HepG2 (cell line): Measurements from ENCODE around the gene TF. TPM values are rescaled to one million over a fixed set of nuclear protein-coding genes. Genes with fewer than 3 reads are reported as not detected.

Experiments
- CC2D1A ChIP-seq: sonication (generic); formaldehyde crosslinking; IDR thresholded peaks from 2 replicates; pipeline ENCODE4 v1.8.1; 2023; ENCODE audit warnings: mild to moderate bottlenecking, missing genetic modification reagents
- CEBPB ChIP-seq: IDR thresholded peaks from 2 replicates; pipeline ENCODE4 v1.6.1; 2011; ENCODE audit warnings: low read depth, low read length, improper control_type of control experiment, borderline replicate concordance
- FOXC1 ChIP-seq: sonication (generic); formaldehyde crosslinking; IDR thresholded peaks from 2 replicates; pipeline ENCODE4 v1.8.0; 2022; ENCODE audit warnings: mild to moderate bottlenecking, missing genetic modification reagents, borderline replicate concordance
- GFI1 ChIP-seq: sonication (generic); formaldehyde crosslinking; IDR thresholded peaks from 2 replicates; pipeline ENCODE4 v1.5.0; 2020; ENCODE audit warnings: missing genetic modification reagents, mild to moderate bottlenecking, borderline replicate concordance
- MXI1 ChIP-seq: IDR thresholded peaks from 3 replicates; pipeline ENCODE4 v1.6.1; 2012; ENCODE audit warnings: low read depth, low read length, inconsistent platforms, borderline replicate concordance
- SSRP1 ChIP-seq: IDR thresholded peaks from 2 replicates; pipeline ENCODE4 v1.6.1; 2016; ENCODE audit warnings: control low read depth
- TRIM24 ChIP-seq: sonication (generic); formaldehyde crosslinking; IDR thresholded peaks from 2 replicates; pipeline ENCODE4 v1.8.0; 2022; ENCODE audit warnings: mild to moderate bottlenecking, missing genetic modification reagents
- ZNF101 ChIP-seq: sonication (generic); formaldehyde crosslinking; IDR thresholded peaks from 2 replicates; pipeline ENCODE4 v1.4.0; 2020; ENCODE audit warnings: mild to moderate bottlenecking, low read depth, missing genetic modification reagents, borderline replicate concordance
- ZNF230 ChIP-seq: sonication (generic); formaldehyde crosslinking; IDR thresholded peaks from 2 replicates; pipeline ENCODE4 v1.4.0; 2020; ENCODE audit warnings: mild to moderate bottlenecking, missing genetic modification reagents
- ZNF263 ChIP-seq: sonication (generic); formaldehyde crosslinking; IDR thresholded peaks from 2 replicates; pipeline ENCODE4 v1.4.0; 2020; ENCODE audit warnings: missing genetic modification reagents
- ZNF441 ChIP-seq: sonication (generic); formaldehyde crosslinking; IDR thresholded peaks from 2 replicates; pipeline ENCODE4 v1.7.0; 2021; ENCODE audit warnings: missing genetic modification reagents, borderline replicate concordance
- ZNF761 ChIP-seq: sonication (generic); formaldehyde crosslinking; conservative IDR thresholded peaks from 2 replicates; pipeline ENCODE4 v1.4.0; 2020; ENCODE audit warnings: mild to moderate bottlenecking, missing genetic modification reagents
- ZNF891 ChIP-seq: sonication (generic); formaldehyde crosslinking; IDR thresholded peaks from 2 replicates; pipeline ENCODE4 v1.5.0; 2020; ENCODE audit warnings: mild to moderate bottlenecking, missing genetic modification reagents
- polyA plus RNA-seq, 8 experiments: library from polyadenylated mRNA; depleted of rRNA in 3 of 8; stranded (reverse) in 7 of 8; unstranded in 1 of 8; fragments of >200 nt; fragmentation: Illumina TruSeq in 4 of 8; extraction: Trizol in 4 of 8; gene quantifications; 2 replicates each; pipeline versions ENCODE4 v1.2.1 to v1.2.3, GENCODE V29; 2011 to 2016; ENCODE audit warnings: low read depth in 4 of 8, missing spikeins in 1 of 8, mixed read lengths in 1 of 8; ENCODE audit not compliant: insufficient read depth in 1 of 8
- total RNA-seq, 5 experiments: library from RNA; depleted of rRNA; stranded (reverse); fragments of >200 nt; fragmentation: Illumina TruSeq; extraction: Trizol; gene quantifications; 2 replicates each; pipeline ENCODE4 v1.2.3, GENCODE V29; 2016; ENCODE audit warnings: low read depth in 1 of 5
- TF ChIP-seq, protein P1 (sequence below): sonication (generic); formaldehyde crosslinking; IDR thresholded peaks from 2 replicates; pipeline ENCODE4 v1.5.1; 2020; ENCODE audit warnings: missing genetic modification reagents, mild to moderate bottlenecking, borderline replicate concordance
- TF ChIP-seq, protein P2 (sequence below): sonication (generic); formaldehyde crosslinking; conservative IDR thresholded peaks from 2 replicates; pipeline ENCODE4 v1.8.1; 2023; ENCODE audit warnings: missing genetic modification reagents
- TF ChIP-seq, protein P3 (sequence below): sonication (generic); formaldehyde crosslinking; IDR thresholded peaks from 2 replicates; pipeline ENCODE4 v1.5.0; 2020; ENCODE audit warnings: mild to moderate bottlenecking, missing genetic modification reagents, borderline replicate concordance
- TF ChIP-seq, protein P4 (sequence below): sonication (generic); IDR thresholded peaks from 2 replicates; pipeline ENCODE4 v1.6.1; 2016; ENCODE audit warnings: low read depth, borderline replicate concordance

Gene TF
- total and polyA plus RNA-seq, 2 of the 13 experiments (the other 11 are each of a cell fraction or from before 2014, with no cell fraction given), result 10,074 to 11,821 TPM

DNA sequence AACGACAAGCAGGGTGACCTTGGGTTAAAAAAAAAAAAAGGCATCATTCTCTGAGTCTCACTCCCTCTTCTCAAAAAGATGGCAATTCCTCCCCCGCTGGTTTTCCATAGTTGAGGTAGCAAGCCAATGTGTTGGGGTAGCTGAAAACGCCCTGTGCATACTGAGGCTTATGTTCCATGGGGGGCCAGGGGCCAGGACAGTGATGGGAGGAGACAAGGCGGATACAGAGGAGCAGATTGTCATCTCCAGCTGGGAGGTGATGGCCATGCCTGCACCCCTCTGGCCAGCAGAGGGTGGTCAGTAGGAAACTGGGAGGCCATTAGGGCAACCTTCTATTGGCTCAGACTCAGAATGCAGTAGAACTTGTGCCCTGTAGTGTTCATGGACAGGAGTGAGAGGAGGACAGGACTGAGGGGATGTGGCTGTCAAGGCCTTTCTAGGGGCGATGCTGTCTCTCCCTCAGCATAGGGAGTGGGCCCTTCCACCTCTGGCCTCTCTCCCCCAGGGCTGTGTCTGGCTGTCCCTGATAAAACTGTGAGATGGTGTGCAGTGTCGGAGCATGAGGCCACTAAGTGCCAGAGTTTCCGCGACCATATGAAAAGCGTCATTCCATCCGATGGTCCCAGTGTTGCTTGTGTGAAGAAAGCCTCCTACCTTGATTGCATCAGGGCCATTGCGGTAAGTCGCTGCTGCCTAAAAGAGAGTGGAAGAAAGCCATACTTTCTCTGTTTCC is 1.9 kb downstream of the TF start (continued):
- TF ChIP-seq, protein P1, sequence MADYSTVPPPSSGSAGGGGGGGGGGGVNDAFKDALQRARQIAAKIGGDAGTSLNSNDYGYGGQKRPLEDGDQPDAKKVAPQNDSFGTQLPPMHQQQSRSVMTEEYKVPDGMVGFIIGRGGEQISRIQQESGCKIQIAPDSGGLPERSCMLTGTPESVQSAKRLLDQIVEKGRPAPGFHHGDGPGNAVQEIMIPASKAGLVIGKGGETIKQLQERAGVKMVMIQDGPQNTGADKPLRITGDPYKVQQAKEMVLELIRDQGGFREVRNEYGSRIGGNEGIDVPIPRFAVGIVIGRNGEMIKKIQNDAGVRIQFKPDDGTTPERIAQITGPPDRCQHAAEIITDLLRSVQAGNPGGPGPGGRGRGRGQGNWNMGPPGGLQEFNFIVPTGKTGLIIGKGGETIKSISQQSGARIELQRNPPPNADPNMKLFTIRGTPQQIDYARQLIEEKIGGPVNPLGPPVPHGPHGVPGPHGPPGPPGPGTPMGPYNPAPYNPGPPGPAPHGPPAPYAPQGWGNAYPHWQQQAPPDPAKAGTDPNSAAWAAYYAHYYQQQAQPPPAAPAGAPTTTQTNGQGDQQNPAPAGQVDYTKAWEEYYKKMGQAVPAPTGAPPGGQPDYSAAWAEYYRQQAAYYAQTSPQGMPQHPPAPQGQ (CRISPR knock-in tag), result no peak
- TF ChIP-seq SSRP1, result no peak; the same call in 1 of the 2 replicates
- no peak for TF ChIP-seq GFI1 (CRISPR knock-in tag)
- TF ChIP-seq, protein P2, sequence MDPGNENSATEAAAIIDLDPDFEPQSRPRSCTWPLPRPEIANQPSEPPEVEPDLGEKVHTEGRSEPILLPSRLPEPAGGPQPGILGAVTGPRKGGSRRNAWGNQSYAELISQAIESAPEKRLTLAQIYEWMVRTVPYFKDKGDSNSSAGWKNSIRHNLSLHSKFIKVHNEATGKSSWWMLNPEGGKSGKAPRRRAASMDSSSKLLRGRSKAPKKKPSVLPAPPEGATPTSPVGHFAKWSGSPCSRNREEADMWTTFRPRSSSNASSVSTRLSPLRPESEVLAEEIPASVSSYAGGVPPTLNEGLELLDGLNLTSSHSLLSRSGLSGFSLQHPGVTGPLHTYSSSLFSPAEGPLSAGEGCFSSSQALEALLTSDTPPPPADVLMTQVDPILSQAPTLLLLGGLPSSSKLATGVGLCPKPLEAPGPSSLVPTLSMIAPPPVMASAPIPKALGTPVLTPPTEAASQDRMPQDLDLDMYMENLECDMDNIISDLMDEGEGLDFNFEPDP (CRISPR knock-in tag), result 0 out of 2 replicates have a peak, but pooled peaks have one; percentile 85
- no peak for TF ChIP-seq ZNF263 (CRISPR knock-in tag)
- TF ChIP-seq ZNF230 (CRISPR knock-in tag), result peak; percentile 57; the same call in 1 of the 2 replicates
- TF ChIP-seq ZNF761, result peak; percentile 61; the same call in 1 of the 2 replicates
- TF ChIP-seq ZNF101, result no peak
- TF ChIP-seq CC2D1A (CRISPR knock-in tag), result no peak
- TF ChIP-seq ZNF891 (CRISPR knock-in tag), result no peak
- TF ChIP-seq, protein P3, sequence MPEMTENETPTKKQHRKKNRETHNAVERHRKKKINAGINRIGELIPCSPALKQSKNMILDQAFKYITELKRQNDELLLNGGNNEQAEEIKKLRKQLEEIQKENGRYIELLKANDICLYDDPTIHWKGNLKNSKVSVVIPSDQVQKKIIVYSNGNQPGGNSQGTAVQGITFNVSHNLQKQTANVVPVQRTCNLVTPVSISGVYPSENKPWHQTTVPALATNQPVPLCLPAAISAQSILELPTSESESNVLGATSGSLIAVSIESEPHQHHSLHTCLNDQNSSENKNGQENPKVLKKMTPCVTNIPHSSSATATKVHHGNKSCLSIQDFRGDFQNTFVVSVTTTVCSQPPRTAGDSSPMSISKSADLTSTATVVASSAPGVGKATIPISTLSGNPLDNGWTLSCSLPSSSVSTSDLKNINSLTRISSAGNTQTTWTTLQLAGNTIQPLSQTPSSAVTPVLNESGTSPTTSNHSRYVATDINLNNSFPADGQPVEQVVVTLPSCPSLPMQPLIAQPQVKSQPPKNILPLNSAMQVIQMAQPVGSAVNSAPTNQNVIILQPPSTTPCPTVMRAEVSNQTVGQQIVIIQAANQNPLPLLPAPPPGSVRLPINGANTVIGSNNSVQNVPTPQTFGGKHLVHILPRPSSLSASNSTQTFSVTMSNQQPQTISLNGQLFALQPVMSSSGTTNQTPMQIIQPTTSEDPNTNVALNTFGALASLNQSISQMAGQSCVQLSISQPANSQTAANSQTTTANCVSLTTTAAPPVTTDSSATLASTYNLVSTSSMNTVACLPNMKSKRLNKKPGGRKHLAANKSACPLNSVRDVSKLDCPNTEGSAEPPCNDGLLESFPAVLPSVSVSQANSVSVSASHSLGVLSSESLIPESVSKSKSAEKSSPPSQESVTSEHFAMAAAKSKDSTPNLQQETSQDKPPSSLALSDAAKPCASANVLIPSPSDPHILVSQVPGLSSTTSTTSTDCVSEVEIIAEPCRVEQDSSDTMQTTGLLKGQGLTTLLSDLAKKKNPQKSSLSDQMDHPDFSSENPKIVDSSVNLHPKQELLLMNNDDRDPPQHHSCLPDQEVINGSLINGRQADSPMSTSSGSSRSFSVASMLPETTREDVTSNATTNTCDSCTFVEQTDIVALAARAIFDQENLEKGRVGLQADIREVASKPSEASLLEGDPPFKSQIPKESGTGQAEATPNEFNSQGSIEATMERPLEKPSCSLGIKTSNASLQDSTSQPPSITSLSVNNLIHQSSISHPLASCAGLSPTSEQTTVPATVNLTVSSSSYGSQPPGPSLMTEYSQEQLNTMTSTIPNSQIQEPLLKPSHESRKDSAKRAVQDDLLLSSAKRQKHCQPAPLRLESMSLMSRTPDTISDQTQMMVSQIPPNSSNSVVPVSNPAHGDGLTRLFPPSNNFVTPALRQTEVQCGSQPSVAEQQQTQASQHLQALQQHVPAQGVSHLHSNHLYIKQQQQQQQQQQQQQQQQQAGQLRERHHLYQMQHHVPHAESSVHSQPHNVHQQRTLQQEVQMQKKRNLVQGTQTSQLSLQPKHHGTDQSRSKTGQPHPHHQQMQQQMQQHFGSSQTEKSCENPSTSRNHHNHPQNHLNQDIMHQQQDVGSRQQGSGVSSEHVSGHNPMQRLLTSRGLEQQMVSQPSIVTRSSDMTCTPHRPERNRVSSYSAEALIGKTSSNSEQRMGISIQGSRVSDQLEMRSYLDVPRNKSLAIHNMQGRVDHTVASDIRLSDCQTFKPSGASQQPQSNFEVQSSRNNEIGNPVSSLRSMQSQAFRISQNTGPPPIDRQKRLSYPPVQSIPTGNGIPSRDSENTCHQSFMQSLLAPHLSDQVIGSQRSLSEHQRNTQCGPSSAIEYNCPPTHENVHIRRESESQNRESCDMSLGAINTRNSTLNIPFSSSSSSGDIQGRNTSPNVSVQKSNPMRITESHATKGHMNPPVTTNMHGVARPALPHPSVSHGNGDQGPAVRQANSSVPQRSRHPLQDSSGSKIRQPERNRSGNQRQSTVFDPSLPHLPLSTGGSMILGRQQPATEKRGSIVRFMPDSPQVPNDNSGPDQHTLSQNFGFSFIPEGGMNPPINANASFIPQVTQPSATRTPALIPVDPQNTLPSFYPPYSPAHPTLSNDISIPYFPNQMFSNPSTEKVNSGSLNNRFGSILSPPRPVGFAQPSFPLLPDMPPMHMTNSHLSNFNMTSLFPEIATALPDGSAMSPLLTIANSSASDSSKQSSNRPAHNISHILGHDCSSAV (CRISPR knock-in tag), result no peak
- TF ChIP-seq CEBPB, result peak; percentile 10; the same call in 1 of the 2 replicates
- no peak for TF ChIP-seq TRIM24 (CRISPR knock-in tag)
- no peak for TF ChIP-seq FOXC1 (CRISPR knock-in tag)
- TF ChIP-seq, protein P4, sequence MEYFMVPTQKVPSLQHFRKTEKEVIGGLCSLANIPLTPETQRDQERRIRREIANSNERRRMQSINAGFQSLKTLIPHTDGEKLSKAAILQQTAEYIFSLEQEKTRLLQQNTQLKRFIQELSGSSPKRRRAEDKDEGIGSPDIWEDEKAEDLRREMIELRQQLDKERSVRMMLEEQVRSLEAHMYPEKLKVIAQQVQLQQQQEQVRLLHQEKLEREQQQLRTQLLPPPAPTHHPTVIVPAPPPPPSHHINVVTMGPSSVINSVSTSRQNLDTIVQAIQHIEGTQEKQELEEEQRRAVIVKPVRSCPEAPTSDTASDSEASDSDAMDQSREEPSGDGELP, result peak; percentile 62; the same call in 1 of the 2 replicates
- no peak for TF ChIP-seq MXI1
- no peak for TF ChIP-seq ZNF441 (CRISPR knock-in tag)
